Gastroesophageal sphincter (tissue), 3 donors: Measurements from ENCODE around the gene HOXA4.

Experiments
- CTCF ChIP-seq, 4 experiments: fragments of 200-600 bp in 2 of 4; fragments of 450-650 bp in 2 of 4; sonication (generic) in 1 of 4; IDR thresholded peaks; one replicate each; pipeline ENCODE4 v1.5.1; 2017 to 2019; ENCODE audit warnings: antibody characterized with exemption in 4 of 4, mild to moderate bottlenecking in 2 of 4, moderate library complexity in 2 of 4
- POLR2A ChIP-seq, 2 donors: fragments of 450-650 bp; IDR thresholded peaks; one replicate each; pipeline ENCODE4 v1.6.1; 2017; ENCODE audit warnings: antibody characterized with exemption in 2 of 2, mild to moderate bottlenecking in 2 of 2, moderate library complexity in 1 of 2

- no peak for TF ChIP-seq CTCF (IDR thresholded peaks at IDR 0.05)
- no peak for TF ChIP-seq POLR2A (IDR thresholded peaks at IDR 0.05)
These were observed 37.8 kb upstream of the HOXA4 start for GRCh38 chr7:27168265-27168947.
